Testis (tissue), 3 donors: ENCODE results near the gene CNST. TPM values are rescaled to one million over a fixed set of nuclear protein-coding genes. Genes with fewer than 3 reads are reported as not detected.
A peak's percentile ranks its signal among the peaks of the same experiment; 100 is the strongest.

Experiments
- DNase-seq: peaks from one replicate; pipeline ENCODE4 v3.0.0-alpha.2; 2019
- H3K27ac ChIP-seq, 2 donors: fragments of 200-600 bp; sonication (generic); one replicate each; pipeline ENCODE4 v1.5.1; 2019
- H3K27me3 ChIP-seq: fragments of 200-600 bp; sonication (generic); one replicate; pipeline ENCODE4 v1.5.1; 2019
- H3K36me3 ChIP-seq: fragments of 200-600 bp; sonication (generic); one replicate; pipeline ENCODE4 v1.5.1; 2017; ENCODE audit warnings: low read depth; ENCODE audit errors: missing control alignments
- H3K4me1 ChIP-seq: fragments of 200-600 bp; sonication (generic); one replicate; pipeline ENCODE4 v1.5.1; 2019
- H3K4me3 ChIP-seq, 2 donors: fragments of 200-600 bp; sonication (generic); one replicate each; pipeline ENCODE4 v1.5.1; 2017 to 2019
- H3K9me3 ChIP-seq: fragments of 200-600 bp; sonication (generic); one replicate; pipeline ENCODE4 v1.5.1; 2017
- CTCF ChIP-seq, 3 experiments: fragments of 450-650 bp in 2 of 3; fragments of 200-600 bp in 1 of 3; sonication (generic) in 1 of 3; IDR thresholded peaks; one replicate each; pipeline ENCODE4 v1.5.1; 2016 to 2019; ENCODE audit warnings: antibody characterized with exemption in 3 of 3, mild to moderate bottlenecking in 2 of 3, moderate library complexity in 1 of 3
- POLR2A ChIP-seq: fragments of 450-650 bp; IDR thresholded peaks from one replicate; pipeline ENCODE4 v1.6.1; 2017; ENCODE audit warnings: antibody characterized with exemption, mild to moderate bottlenecking, moderate library complexity
- WGBS, 2 donors: methylation state at CpG; one replicate each; pipeline ENCODE4 v1.1.5; 2018; 5-methylcytosine and 5-hydroxymethylcytosine counted together
- intact Hi-C: fragments of 100-400 bp; cut with DNase I; formaldehyde crosslinking; loops from one replicate; pipeline ENCODE4 v1.15.1; 2023; ENCODE audit warnings: low total_unique reads
- polyA plus RNA-seq: library from polyadenylated mRNA; stranded (reverse); fragments of 350-450 nt; fragmentation: Illumina TruSeq; extraction: RNeasy Lipid Tissue Mini Kit (QIAGEN cat#74804); gene quantifications from one replicate; pipeline ENCODE4 v1.2.3, GENCODE V29; 2014; ENCODE audit warnings: low read depth, low replicate concordance; ENCODE audit not compliant: insufficient read depth
- total RNA-seq, 2 donors: library from RNA; depleted of rRNA; stranded (reverse); fragments of >200 nt; gene quantifications; one replicate each; pipeline ENCODE4 v1.2.3, GENCODE V29; 2016

Gene CNST
- total and polyA plus RNA-seq, 3 donors from 2014 or later, result 26.6 to 61.6 (median 56.7) TPM

- no peaks in the 10 kb centered on the region for H3K36me3 ChIP-seq
- no peak overlapping the region for H3K27ac ChIP-seq
- H3K4me1 ChIP-seq, result no peaks in the 10 kb centered on the region
- WGBS, 2 donors, result 82 to 86% methylated on average over 8 of the region's 8 CpGs
- no peaks in the 10 kb centered on the region for H3K27me3 ChIP-seq
- TF ChIP-seq CTCF (IDR thresholded peaks at IDR 0.05) (no peak), POLR2A (no peak)
- DNase-seq, result no peak
- no peak overlapping the region for H3K4me3 ChIP-seq
- no peaks in the 10 kb centered on the region for H3K9me3 ChIP-seq
- intact Hi-C loops, result no loop called here
These were observed 132.3 kb downstream of the CNST start for GRCh38 chr1:246698466-246699094.

GRCh38 chr1:246699095-246699735 lies 133.0 kb downstream of the CNST start:
- no peak for TF ChIP-seq POLR2A
- TF ChIP-seq CTCF (IDR thresholded peaks at IDR 0.05), result peak; percentile 44 to 78 (median 68)
- Histone ChIP-seq H3K36me3 (no peaks in the 10 kb centered on the region), H3K4me1 (no peaks in the 10 kb centered on the region), H3K9me3 (no peaks in the 10 kb centered on the region), H3K27ac (no peak overlapping the region), H3K27me3 (no peaks in the 10 kb centered on the region), H3K4me3 (no peak overlapping the region)
- intact Hi-C loops, result no loop called here
- WGBS, 2 donors, result 12 to 15% methylated on average over 18 of the region's 18 CpGs
- peak; percentile 91 for DNase-seq

- 63 to 65% methylated on average over 8 of the region's 8 CpGs for WGBS, 2 donors
- Histone ChIP-seq H3K36me3 (no peaks in the 10 kb centered on the region), H3K4me3 (no peak overlapping the region), H3K9me3 (no peaks in the 10 kb centered on the region), H3K4me1 (no peaks in the 10 kb centered on the region), H3K27ac (no peak overlapping the region), H3K27me3 (no peaks in the 10 kb centered on the region)
- DNase-seq, result no peak
- TF ChIP-seq CTCF (IDR thresholded peaks at IDR 0.05) (no peak), POLR2A (no peak)
- intact Hi-C loops, result no loop called here
These were observed 137.3 kb downstream of the CNST start for GRCh38 chr1:246703581-246703980.

DNA sequence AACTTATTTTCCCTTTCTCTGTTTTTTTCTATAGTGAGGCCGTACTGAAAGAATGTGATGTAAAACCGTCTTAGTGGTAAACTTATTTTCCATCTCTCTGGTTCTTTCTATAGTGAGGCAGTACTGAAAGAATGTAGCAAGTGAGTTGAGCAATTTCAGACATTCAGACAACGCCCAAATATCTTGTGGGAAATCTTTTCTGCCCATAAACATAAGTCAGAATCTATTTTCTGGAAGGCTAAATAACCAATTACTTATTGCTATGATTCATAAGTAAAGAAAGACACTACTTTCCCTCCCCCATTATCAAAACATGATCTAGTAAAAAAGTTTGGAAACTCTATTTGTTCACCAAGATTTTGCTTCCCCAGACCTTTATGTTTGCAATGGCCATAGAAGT lies 139.1 kb downstream of the CNST start:
- WGBS, 2 donors, result 80% methylated on average over 3 of the region's 3 CpGs
- Histone ChIP-seq H3K4me3 (no peak overlapping the region), H3K9me3 (no peaks in the 10 kb centered on the region), H3K36me3 (no peaks in the 10 kb centered on the region), H3K4me1 (no peaks in the 10 kb centered on the region), H3K27me3 (no peaks in the 10 kb centered on the region), H3K27ac (no peak overlapping the region)
- TF ChIP-seq POLR2A, result no peak
- TF ChIP-seq CTCF (IDR thresholded peaks at IDR 0.05), result no peak
- no peak for DNase-seq
- intact Hi-C loops, result no loop called here

- H3K36me3 ChIP-seq, result no peaks in the 10 kb centered on the region
- H3K27me3 ChIP-seq, result no peaks in the 10 kb centered on the region
- no peak overlapping the region for H3K27ac ChIP-seq
- no peak overlapping the region for H3K4me3 ChIP-seq
- WGBS, 2 donors, result 78 to 94% methylated on average over 6 of the region's 6 CpGs
- H3K4me1 ChIP-seq, result no peaks in the 10 kb centered on the region
- DNase-seq, result no peak
- no peak for TF ChIP-seq CTCF (IDR thresholded peaks at IDR 0.05)
- TF ChIP-seq POLR2A, result no peak
- no peaks in the 10 kb centered on the region for H3K9me3 ChIP-seq
- intact Hi-C loops, result no loop called here
These were observed 141.9 kb downstream of the CNST start for GRCh38 chr1:246708166-246708565.
